Liver (tissue), 3 donors: ENCODE data around the gene NXPH1.

Experiments used
- CTCF ChIP-seq: fragments of 150-350 bp; IDR thresholded peaks from 2 replicates; pipeline ENCODE4 v1.5.1; 2017; ENCODE audit warnings: improper control_type of control experiment, low read depth, low read length; ENCODE audit not compliant: missing input control
- EGR1 ChIP-seq, 2 donors: IDR thresholded peaks; 2 replicates each; pipeline ENCODE4 v1.6.1; 2016 to 2018; ENCODE audit warnings: antibody characterized with exemption in 2 of 2, low read depth in 2 of 2
- GABPA ChIP-seq, 2 donors: IDR thresholded peaks in 1 of 2; conservative IDR thresholded peaks in 1 of 2; 2 replicates each; pipeline ENCODE4 v1.6.1; 2016; ENCODE audit warnings: antibody characterized with exemption in 2 of 2, mild to moderate bottlenecking in 1 of 2, moderate library complexity in 1 of 2
- JUND ChIP-seq, 2 donors: IDR thresholded peaks; 2 replicates each; pipeline ENCODE4 v1.6.1; 2016; ENCODE audit warnings: antibody characterized with exemption in 2 of 2
- RAD21 ChIP-seq, 2 donors: IDR thresholded peaks; 2 replicates each; pipeline ENCODE4 v1.6.1; 2016; ENCODE audit warnings: antibody characterized with exemption in 2 of 2, mild to moderate bottlenecking in 2 of 2
- TAF1 ChIP-seq: conservative IDR thresholded peaks from 2 replicates; pipeline ENCODE4 v1.6.1; 2016; ENCODE audit warnings: antibody characterized with exemption, mild to moderate bottlenecking
- YY1 ChIP-seq: IDR thresholded peaks from 2 replicates; pipeline ENCODE4 v1.6.1; 2016; ENCODE audit warnings: antibody characterized with exemption, mild to moderate bottlenecking
- ZBTB33 ChIP-seq: IDR thresholded peaks from 2 replicates; pipeline ENCODE4 v1.6.1; 2016; ENCODE audit warnings: antibody characterized with exemption
- donor health status: healthy.
- donor health status: healthy.

- no peak for TF ChIP-seq CTCF
- TF ChIP-seq RAD21 (IDR thresholded peaks at IDR 0.05), result no peak
- no peak for TF ChIP-seq TAF1
- TF ChIP-seq JUND (IDR thresholded peaks at IDR 0.05), result no peak
- TF ChIP-seq ZBTB33, result no peak
- TF ChIP-seq GABPA (IDR thresholded peaks at IDR 0.05 in 1 of 2, conservative IDR thresholded peaks at IDR 0.05 in 1 of 2), result no peak
- no peak for TF ChIP-seq YY1
- TF ChIP-seq EGR1 (IDR thresholded peaks at IDR 0.05; ENCODE audit: low read depth in 2 of 2), result no peak
Observed at GRCh38 chr7:8514781-8515519, 81.5 kb downstream of the NXPH1 start.
